ENCODE data around the gene PCARE.

Gene PCARE

DNA sequence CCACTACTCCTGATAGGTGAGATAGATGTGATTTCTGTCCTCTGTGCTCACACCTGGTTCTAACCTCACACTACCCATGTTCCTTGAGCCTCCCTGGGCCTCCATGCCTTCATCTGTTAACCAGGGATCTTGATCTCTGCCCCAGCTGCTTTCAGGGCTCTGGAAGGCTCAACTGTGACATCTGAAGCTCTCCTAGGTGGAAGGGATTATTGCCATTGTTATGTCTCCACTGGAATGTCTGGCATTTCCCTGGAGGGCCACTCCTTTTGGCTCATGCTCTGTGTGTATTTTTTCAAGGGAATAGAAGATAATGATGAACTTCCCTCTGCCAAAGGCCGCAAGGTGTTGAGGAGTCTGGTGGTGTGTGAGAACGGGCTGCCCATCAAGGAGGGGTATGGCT is 41.2 kb downstream of the PCARE start:
- no peak for DNase-seq

DNA sequence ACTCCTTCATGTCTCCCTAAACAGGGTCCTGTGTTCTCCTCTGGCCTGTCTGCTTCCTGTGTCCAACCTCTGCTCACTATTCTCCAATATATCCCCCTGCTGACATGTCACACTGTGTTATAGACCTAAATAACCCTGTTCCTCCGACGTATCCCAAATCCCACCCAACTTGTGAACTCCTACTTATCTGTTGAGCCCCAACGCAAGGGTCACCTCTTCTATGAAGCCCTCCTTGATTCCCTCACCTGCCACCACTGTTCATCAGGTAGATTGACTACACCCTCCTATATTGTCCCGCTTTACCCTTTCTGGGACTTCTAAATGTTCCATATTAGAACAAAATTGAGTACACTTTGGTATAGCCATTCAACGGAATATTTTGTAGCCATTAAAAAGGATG is 42.1 kb downstream of the PCARE start:
- DNase-seq, result no peak

DNA sequence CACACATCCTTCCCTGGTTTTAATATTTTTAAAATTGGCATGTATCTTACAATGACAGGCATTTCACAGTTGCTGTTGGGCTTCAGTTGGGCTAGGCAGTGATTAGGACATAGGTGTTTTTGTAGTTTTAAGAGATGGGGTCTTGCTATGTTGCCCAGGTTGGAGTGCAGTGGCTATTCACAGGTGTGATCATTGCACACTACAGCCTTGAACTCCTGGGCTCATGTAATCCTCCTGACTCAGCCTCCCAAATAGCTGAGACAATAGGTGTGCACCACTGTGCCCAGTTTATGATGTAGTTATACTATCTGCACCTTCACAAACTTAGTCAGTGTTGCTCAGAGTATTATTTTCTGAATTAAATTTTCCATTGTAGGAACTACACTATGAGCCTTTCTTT is 43.3 kb downstream of the PCARE start:
- DNase-seq, result no peak

DNA sequence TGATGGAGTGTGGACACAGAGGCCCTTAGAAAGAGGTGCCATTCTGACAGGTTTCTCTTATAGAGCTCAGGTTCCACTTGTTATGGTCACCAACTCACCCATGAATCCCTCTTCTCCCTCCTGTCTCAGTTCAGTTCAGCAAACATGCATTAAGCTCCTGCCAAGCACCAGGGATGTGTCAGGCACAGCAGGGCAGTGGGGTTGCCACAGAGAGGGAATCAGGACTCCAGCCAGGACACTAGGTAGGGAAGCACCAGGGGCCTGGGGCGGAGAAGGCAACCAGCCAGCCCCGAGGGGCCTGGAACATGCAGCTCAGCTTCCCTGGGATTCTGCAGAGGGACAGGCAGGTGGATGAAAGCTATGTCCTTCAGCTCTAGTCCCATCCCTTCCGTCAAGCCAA is 48.6 kb downstream of the PCARE start:
- no peak for DNase-seq

DNA sequence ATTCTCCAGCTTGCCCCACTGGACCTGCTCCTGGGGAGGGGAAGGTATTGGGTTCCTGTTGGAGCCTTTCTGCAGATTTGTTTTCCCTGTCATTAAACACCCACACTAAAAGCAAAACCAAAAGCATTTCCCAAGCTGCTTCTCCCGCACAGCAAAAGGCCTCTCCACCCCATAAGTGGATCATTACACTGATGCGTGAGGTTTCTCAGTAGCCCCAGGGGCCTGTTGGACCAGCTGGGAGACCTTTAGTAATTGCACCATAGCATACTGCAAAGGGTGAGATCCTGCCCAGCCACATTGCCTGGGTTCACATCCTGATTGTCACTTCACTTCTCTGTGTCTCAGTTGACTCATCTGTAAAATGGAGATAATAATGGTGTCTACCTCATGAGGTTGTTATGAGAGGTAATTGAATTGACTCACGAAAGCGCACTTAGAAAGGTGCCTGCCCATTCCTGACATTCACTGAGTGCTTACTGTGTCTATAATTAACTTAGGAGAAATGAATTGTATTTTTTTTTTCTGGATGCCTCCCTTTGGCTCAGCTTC is 49.4 kb downstream of the PCARE start:
- no peak for DNase-seq

DNA sequence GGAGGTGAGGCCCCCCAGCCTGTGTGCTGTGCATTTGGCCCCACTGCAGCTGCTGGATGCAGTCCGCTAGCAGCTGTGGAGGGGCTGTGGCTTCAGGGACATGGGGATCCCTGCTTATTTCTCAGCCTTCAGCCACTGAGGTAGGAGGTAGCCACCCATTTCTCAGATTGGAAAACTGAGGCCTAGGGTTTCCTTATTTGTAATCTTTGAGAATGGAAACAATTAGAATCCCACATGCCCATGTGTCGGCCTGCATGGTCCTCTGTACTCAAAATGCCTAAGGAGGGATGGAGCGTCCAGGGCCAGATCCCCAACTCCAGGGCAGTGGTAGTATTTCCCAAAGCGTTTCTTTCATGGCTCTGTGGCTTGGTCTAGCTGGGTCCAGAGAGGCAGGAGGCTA is 51.1 kb downstream of the PCARE start:
- DNase-seq, result no peak

DNA sequence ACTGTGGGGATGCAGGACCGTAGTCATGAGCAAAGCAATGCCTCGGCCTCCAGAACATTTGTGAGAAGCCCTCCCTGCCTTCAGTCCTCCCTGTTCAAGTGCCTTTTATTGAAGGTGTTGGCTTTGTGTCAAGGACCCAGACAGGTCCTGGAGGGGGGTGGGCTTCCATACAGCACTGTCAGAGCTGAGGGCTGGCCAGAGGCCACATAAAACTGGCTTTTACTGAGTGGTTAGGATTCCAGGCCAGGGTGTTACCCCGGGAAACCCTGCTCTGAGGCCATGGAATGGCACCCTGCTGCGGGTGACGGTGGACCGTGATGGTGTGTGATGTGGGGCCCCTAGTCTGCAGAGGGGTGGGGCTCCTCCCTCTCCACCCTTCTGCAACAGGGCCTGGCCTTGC is 51.6 kb downstream of the PCARE start:
- DNase-seq, result no peak

DNA sequence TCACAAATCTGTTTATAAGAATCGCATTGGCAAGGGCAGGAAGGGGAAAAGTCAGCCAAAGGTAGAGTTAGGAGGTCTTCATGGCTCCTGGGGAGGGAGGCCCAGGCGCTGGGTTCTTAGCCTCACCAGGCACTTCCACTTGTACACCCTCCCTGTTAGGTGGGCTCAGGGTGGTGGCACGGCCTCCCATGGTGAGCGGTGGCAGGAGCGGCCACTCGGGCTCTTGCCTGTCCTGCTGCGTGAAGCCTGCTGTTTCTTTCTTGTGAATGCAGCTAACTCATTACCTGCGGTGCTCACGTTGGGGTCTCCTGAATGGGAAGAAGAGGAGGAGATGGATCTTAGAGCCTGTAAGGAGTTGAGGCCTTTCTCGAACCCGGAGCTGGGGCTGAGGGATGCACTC is 52.4 kb downstream of the PCARE start:
- DNase-seq, result no peak

DNA sequence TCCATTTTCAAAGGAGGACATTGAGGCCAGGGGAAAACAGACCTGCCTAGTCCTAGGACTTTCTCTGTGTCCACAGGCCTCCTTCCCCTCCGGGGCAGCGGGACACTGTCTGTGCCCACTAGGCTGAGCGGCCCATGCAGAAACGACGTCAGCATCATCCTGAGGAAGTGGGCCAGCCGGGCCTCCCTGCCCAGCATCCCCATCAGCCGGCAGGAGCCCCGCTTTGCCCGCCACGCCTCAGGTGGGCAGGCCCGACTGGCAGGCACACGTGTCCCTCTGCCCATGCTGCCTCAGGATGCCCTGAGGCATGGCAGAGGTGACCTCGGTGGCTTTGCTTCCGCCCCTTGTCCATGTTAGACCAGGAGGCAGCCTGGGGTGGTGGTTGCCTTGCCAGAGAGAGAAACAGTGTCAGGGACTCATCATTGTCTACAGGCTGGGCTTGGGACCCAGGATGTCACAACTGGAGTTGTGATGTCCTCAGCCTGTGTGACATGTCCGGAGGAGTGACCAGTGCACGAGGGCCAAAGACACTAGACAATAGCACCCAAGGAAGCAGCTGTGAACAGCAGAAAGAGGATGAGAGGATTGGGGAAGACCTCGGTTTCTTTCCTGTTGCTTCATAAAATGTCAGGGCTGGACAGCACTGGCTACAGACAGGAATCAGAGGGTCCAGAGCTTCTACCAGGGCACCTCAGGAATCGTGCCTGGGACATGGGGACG is 56.4 kb downstream of the PCARE start:
- no peak for DNase-seq

DNA sequence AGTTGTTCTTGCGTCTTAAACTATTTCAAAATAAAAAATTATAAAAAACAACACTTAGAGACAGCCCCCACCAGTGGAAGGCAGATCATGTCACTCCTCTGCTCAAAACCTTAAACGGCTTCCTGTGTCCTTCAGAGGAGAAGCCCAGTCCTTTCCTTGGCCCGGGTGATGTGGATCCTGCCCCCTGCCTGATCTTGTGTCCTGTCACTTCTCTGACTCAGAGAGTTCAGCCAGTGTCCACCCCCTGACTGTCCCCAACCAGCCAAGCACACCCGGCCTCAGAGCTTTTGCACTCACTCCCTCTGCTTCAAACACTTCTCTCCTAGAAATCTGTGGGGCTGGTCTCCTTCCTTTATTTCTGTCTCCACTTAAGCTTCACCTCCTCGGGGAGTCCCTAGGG is 57.8 kb downstream of the PCARE start:
- no peak for DNase-seq

DNA sequence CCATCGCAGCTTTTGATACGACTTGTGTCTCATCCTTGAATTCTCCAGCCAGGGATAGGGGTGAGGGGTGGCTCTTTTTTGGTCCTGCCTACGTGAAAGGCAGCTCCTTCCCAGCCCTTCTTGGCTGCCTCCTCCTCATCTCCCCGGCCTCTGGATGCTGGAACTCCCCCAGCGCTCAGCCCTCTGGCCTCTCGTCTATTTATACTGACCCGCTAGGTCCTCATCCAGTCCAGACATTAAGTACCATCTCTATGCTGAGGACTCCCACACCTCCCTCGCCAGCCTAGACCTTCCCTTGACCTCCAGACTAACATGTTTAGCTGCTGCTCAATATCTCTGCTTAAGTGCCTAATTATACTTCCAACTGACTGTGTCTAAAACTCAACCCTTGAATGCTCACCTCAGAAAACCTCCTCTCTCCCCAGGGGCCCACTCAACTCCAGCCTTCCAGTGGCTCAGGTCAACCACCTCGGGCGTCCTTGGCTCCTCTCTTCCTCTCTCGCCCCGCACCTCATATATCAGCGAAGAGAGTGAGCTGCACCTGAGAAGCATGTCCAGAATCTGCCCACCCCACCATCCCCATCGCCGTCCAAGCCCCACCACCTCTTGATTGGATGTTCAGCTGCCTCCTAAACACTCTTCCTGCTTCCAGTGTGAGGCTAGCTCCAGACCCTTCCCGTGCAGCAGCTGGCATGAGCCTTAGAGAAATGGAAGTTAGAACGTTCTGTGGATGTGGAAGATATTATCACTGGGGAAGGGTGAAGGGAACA is 58.4 kb downstream of the PCARE start:
- DNase-seq, result no peak

DNA sequence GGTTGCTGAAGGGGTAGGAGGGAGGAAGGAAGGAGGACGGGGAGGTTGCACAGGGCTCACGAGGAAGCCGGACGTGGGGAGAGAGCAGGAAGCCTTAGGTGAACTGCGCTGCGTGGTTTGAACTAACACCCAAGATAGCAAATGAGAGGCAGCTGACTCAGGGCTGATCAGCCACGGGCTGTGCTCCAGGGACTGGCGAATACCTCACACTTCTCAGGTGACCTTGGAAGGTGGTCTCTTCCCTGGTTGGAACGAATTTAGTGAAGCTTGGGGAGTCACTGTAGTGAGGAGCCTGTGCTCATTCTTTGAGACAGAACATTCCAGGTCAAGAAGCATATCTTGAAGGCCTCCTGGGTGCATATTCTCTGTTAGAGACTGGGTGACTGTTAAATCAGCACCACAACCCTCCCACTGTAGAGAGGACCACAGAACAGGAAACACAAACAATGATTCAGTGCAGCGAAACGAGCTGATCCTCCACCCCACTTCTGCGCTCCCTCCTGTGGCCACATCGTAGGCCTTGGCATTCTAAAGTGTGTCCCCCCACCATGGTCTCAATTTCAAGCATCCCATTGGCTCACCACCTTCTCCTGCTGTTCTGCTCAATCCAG is 59.4 kb downstream of the PCARE start:
- peak; percentile 43 to 66 for DNase-seq

DNA sequence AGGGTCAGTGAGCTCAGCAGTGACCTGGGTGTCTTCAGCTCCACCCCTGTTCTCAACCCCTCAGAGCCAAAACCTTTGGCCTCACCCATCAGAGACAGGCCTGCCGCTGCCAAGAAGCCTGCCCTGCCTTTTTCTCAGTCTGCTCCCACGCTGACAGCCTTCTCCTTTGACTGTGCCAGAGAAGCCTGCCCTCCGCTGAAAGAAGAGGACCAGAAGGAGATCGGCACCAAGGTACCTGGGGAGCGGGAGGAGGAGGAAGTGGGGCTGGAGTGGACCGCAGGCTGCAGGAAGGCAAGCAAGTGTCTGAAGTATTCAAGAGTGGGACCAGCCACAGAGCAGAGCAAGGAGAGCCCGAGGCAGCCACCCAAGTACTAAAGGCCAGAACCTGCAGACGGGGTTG is 60.0 kb downstream of the PCARE start:
- peak in 1 of 2 experiments; percentile 24 for DNase-seq

DNA sequence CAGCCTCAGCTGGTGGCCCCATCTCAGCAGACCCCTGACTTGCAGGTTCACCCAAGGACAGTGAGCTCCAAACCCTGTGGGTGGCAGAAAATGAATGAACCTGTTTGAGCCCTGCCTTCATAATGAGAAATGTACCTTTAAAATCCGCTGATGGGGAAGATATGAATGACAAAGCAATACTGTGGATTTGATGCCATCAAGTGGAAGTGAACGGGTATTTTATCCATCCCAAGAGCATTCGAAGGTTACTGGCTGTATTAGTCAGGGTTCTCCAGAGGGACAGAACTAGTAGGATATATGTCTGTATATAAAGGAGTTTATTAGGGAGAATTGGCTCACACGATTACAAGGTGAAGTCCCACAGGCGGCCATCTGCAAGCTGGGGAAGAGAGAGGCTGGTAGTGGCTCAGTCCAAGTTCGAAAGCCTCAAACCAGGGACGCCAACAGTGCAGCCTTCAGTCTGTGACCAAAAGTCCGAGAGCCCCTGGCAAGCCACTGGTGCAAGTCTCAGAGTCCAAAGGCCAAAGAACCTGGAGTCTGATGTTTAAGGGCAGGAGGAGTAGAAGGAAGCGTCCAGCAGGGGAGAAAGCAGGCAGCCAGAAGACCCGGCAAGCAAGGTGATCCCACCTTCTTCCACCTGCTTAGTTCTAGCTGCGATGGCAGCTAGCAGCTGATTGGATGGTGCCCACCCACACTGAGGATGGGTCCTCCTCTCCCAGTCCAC is 61.1 kb downstream of the PCARE start:
- no peak for DNase-seq

DNA sequence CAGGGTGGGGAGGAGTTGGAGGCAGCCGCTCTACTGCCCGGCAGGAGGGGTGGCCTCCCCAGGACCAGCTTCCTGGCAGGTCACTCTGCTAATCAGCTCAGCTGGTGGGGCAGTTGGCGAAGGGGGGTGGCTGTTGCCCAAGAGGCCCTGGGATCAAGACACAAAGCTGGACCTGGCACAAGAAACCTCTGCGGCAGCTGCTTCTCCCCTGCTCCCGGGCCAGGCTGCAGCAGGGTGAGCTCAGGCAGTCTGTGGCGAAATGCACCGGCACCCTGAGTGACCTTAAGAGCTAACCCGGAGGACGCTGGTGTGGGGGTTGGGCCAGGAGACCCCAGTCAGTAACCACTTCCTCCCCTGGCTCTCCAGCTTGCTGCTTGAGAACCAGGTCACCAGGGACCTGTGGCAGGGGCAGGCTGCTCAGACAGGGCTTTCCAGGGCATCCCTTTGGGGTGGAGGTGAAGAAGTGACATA is 62.1 kb downstream of the PCARE start:
- DNase-seq, result peak in 1 of 2 experiments; percentile 14
